Measurements from ENCODE around the gene GLCE.
"Not testable (repeated sequence)": the region's sequence is repeated elsewhere in the genome, so short reads cannot be mapped to it uniquely, and the experiment has no call there.

GLCE gene

GRCh38 chr15:69299943-69300588 is 139.6 kb downstream of the GLCE start:
- H3K4me1 ChIP-seq (ENCODE audit: control insufficient read depth, insufficient read depth, low read length), result peaks cover 16% of the 10 kb centered on the region
- no peak overlapping the region for H3K9ac ChIP-seq (ENCODE audit: low read length)
- H3K9me3 ChIP-seq (ENCODE audit: control insufficient read depth, insufficient read depth, low read depth, low read length), result no peaks in the 10 kb centered on the region
- peak overlapping the region; percentile 73 for H3K4me3 ChIP-seq (ENCODE audit: low read depth, low read length)
- peaks cover 60% of the 10 kb centered on the region for H3K27me3 ChIP-seq (ENCODE audit: control insufficient read depth, insufficient read depth, low read length)
- H3K36me3 ChIP-seq (ENCODE audit: control insufficient read depth, insufficient read depth, low read length), result no peaks in the 10 kb centered on the region
- no peak overlapping the region for H3K27ac ChIP-seq (ENCODE audit: low read depth, low read length)

GRCh38 chr15:69301101-69301500 is 140.7 kb downstream of the GLCE start:
- H3K27me3 ChIP-seq (ENCODE audit: control insufficient read depth, insufficient read depth, low read length), result peaks cover 50% of the 10 kb centered on the region
- not testable (repeated sequence) for H3K9me3 ChIP-seq (ENCODE audit: control insufficient read depth, insufficient read depth, low read depth, low read length); H3K4me3 ChIP-seq (ENCODE audit: low read depth, low read length); H3K36me3 ChIP-seq (ENCODE audit: control insufficient read depth, insufficient read depth, low read length); H3K27ac ChIP-seq (ENCODE audit: low read depth, low read length); H3K9ac ChIP-seq (ENCODE audit: low read length)
- H3K4me1 ChIP-seq (ENCODE audit: control insufficient read depth, insufficient read depth, low read length), result peaks cover 23% of the 10 kb centered on the region

GRCh38 chr15:69302087-69302486 is 141.7 kb downstream of the GLCE start:
- H3K36me3 ChIP-seq (ENCODE audit: control insufficient read depth, insufficient read depth, low read length); H3K9me3 ChIP-seq (ENCODE audit: control insufficient read depth, insufficient read depth, low read depth, low read length); H3K9ac ChIP-seq (ENCODE audit: low read length); H3K27ac ChIP-seq (ENCODE audit: low read depth, low read length); H3K4me3 ChIP-seq (ENCODE audit: low read depth, low read length): not testable (repeated sequence)
- Histone ChIP-seq H3K4me1 (ENCODE audit: control insufficient read depth, insufficient read depth, low read length) (peaks cover 23% of the 10 kb centered on the region), H3K27me3 (ENCODE audit: control insufficient read depth, insufficient read depth, low read length) (peaks cover 42% of the 10 kb centered on the region)

- Histone ChIP-seq H3K4me1 (ENCODE audit: control insufficient read depth, insufficient read depth, low read length) (peaks cover 23% of the 10 kb centered on the region), H3K9me3 (ENCODE audit: control insufficient read depth, insufficient read depth, low read depth, low read length) (no peaks in the 10 kb centered on the region), H3K36me3 (ENCODE audit: control insufficient read depth, insufficient read depth, low read length) (no peaks in the 10 kb centered on the region), H3K4me3 (ENCODE audit: low read depth, low read length) (no peak overlapping the region), H3K27ac (ENCODE audit: low read depth, low read length) (no peak overlapping the region), H3K27me3 (ENCODE audit: control insufficient read depth, insufficient read depth, low read length) (peaks cover 33% of the 10 kb centered on the region), H3K9ac (ENCODE audit: low read length) (no peak overlapping the region)
Measured at GRCh38 chr15:69302929-69303328, 142.5 kb downstream of the GLCE start.

DNA sequence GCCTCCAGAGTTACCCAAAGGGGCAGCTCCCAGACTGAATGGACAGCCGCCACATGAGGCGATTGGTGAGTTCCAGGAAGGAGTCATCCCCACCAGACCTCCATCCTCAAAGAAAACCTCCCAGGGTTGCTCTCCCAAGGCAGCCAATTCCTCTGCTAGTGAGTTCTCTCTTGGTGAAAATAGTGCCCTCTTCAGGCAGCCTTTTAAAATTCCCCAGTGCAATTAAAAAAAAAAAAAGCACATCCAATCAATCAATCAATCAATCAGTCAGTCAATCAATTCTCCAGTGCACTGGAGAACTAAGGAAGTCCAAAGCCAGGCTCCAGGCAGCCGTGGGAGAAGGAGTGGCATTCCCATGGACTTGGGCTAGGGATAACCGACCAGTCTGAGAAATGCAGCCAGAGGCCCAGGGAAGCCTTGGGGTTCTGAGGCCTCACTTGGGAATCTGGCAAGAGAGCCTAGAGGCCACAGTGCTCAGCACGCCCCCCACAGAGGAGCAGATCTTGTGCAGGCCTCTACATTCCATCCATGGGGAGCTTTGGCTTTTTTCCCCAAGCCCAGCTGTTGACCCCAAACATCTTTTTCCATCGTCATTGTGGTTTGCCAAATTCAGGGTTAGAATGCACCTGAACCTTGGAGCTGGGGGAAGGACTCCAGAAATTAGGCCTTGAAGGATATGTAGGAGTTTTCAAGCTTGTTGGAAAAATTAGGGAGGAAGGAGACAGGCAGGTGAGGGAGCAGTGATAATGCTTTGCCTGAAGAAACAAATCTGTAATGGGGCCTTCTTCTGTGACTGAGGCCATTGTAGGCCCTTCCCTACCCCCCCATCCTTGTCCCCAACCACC is 143.1 kb downstream of the GLCE start:
- no peak overlapping the region for H3K9ac ChIP-seq (ENCODE audit: low read length)
- H3K4me3 ChIP-seq (ENCODE audit: low read depth, low read length), result no peak overlapping the region
- H3K27ac ChIP-seq (ENCODE audit: low read depth, low read length), result no peak overlapping the region
- no peaks in the 10 kb centered on the region for H3K9me3 ChIP-seq (ENCODE audit: control insufficient read depth, insufficient read depth, low read depth, low read length)
- H3K4me1 ChIP-seq (ENCODE audit: control insufficient read depth, insufficient read depth, low read length), result peaks cover 18% of the 10 kb centered on the region
- H3K27me3 ChIP-seq (ENCODE audit: control insufficient read depth, insufficient read depth, low read length), result peaks cover 27% of the 10 kb centered on the region
- no peaks in the 10 kb centered on the region for H3K36me3 ChIP-seq (ENCODE audit: control insufficient read depth, insufficient read depth, low read length)

DNA sequence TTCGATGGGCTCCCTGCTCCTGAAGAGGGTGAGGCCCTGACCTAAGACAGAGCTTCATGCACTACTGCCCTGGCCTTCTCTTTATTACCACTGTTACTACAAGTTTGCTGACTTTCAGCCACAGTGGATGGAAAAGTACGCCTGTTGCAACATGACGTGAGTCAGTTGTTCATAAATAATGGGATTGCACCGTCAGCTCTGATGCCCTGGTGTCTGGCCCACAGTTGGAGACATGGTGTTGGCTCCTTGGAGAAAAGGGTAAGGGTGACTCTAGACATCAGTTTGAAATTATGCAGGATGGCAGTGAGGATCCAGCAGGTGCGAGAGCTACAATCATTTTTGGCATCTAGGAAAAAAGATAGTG is 143.7 kb downstream of the GLCE start:
- Histone ChIP-seq H3K36me3 (ENCODE audit: control insufficient read depth, insufficient read depth, low read length) (no peaks in the 10 kb centered on the region), H3K9me3 (ENCODE audit: control insufficient read depth, insufficient read depth, low read depth, low read length) (no peaks in the 10 kb centered on the region), H3K4me1 (ENCODE audit: control insufficient read depth, insufficient read depth, low read length) (peaks cover 18% of the 10 kb centered on the region), H3K9ac (ENCODE audit: low read length) (no peak overlapping the region), H3K4me3 (ENCODE audit: low read depth, low read length) (no peak overlapping the region), H3K27me3 (ENCODE audit: control insufficient read depth, insufficient read depth, low read length) (peaks cover 21% of the 10 kb centered on the region), H3K27ac (ENCODE audit: low read depth, low read length) (no peak overlapping the region)

DNA sequence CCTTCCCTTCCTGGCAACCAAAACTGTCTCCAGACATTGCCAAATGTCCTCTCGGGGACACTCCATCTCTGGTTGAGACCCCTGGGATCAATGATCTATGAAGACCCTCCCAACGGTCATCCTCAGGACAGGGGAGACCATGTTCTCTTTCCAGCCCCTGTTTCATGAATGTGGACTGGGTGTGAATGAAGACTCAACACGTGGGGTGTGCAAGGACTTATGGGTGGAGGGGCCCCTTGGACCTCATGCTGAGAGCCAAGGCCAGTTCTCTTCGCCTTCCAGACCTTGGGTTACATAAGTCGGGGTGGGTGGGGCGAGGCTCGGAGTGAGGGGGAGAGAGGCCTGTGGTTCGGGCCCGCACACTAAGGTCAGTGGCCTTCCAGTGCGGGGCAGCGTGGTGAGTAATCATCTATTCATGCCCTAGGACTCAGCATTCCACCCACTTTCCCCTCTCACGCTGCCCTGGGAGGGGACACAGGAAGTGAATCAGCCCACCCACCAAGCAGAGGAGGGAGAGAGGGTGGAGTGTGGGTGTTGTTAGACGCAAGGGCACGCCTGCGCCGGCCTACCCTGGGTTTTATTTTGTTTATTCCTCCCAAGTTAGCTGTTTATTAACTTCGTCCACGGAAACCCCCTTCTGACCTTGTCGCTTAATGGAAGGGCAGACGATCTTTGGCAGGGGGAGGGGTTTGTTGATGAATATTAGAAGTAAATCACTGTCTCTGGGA is 144.9 kb downstream of the GLCE start:
- Histone ChIP-seq H3K27ac (ENCODE audit: low read depth, low read length) (no peak overlapping the region; the same call in 1 of the 2 replicates), H3K9ac (ENCODE audit: low read length) (peak overlapping the region; percentile 15), H3K36me3 (ENCODE audit: control insufficient read depth, insufficient read depth, low read length) (no peaks in the 10 kb centered on the region), H3K9me3 (ENCODE audit: control insufficient read depth, insufficient read depth, low read depth, low read length) (no peaks in the 10 kb centered on the region), H3K4me3 (ENCODE audit: low read depth, low read length) (no peak overlapping the region), H3K27me3 (ENCODE audit: control insufficient read depth, insufficient read depth, low read length) (peaks cover 9% of the 10 kb centered on the region), H3K4me1 (ENCODE audit: control insufficient read depth, insufficient read depth, low read length) (peaks cover 7% of the 10 kb centered on the region)

- H3K9ac ChIP-seq (ENCODE audit: low read length), result peak overlapping the region; percentile 15
- H3K4me3 ChIP-seq (ENCODE audit: low read depth, low read length), result no peak overlapping the region
- peaks cover 6% of the 10 kb centered on the region for H3K27me3 ChIP-seq (ENCODE audit: control insufficient read depth, insufficient read depth, low read length)
- peaks cover 7% of the 10 kb centered on the region; the same call in 1 of the 2 replicates for H3K4me1 ChIP-seq (ENCODE audit: control insufficient read depth, insufficient read depth, low read length)
- no peaks in the 10 kb centered on the region for H3K36me3 ChIP-seq (ENCODE audit: control insufficient read depth, insufficient read depth, low read length)
- no peaks in the 10 kb centered on the region for H3K9me3 ChIP-seq (ENCODE audit: control insufficient read depth, insufficient read depth, low read depth, low read length)
- H3K27ac ChIP-seq (ENCODE audit: low read depth, low read length), result no peak overlapping the region; the same call in 1 of the 2 replicates
Measured at GRCh38 chr15:69305933-69306568, 145.6 kb downstream of the GLCE start.

DNA sequence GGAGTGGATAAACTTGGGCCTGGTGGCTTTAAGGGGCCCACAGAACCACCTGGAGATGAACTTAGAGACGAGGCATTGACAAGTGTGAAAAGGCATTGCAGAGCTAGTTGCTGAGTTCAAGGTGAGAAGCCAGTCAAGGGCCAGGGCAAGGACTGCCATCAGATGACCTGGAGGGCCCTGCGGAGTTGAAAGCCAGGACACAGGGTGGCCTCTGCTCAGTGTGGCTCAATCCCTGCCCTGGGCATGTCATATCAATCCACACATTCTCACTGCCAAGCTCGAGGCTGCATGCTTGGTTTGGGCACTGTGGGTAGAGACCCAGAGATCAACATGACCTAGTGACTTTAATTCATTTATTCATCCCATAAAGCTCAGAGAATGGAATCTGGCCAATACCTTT is 147.5 kb downstream of the GLCE start:
- Histone ChIP-seq H3K4me1 (ENCODE audit: control insufficient read depth, insufficient read depth, low read length) (peaks cover 7% of the 10 kb centered on the region; the same call in 1 of the 2 replicates), H3K27ac (ENCODE audit: low read depth, low read length) (no peak overlapping the region)

GRCh38 chr15:69308949-69309348 is 148.5 kb downstream of the GLCE start:
- Histone ChIP-seq H3K4me3 (ENCODE audit: low read depth, low read length) (no peak overlapping the region), H3K27ac (ENCODE audit: low read depth, low read length) (no peak overlapping the region), H3K27me3 (ENCODE audit: control insufficient read depth, insufficient read depth, low read length) (no peaks in the 10 kb centered on the region), H3K4me1 (ENCODE audit: control insufficient read depth, insufficient read depth, low read length) (peaks cover 7% of the 10 kb centered on the region; the same call in 1 of the 2 replicates), H3K36me3 (ENCODE audit: control insufficient read depth, insufficient read depth, low read length) (no peaks in the 10 kb centered on the region), H3K9me3 (ENCODE audit: control insufficient read depth, insufficient read depth, low read depth, low read length) (no peaks in the 10 kb centered on the region), H3K9ac (ENCODE audit: low read length) (no peak overlapping the region)

More for the DNA sequence above, 147.5 kb downstream of the GLCE start:
- Histone ChIP-seq H3K27me3 (ENCODE audit: control insufficient read depth, insufficient read depth, low read length) (no peaks in the 10 kb centered on the region), H3K4me3 (ENCODE audit: low read depth, low read length) (no peak overlapping the region), H3K9ac (ENCODE audit: low read length) (no peak overlapping the region), H3K36me3 (ENCODE audit: control insufficient read depth, insufficient read depth, low read length) (no peaks in the 10 kb centered on the region), H3K9me3 (ENCODE audit: control insufficient read depth, insufficient read depth, low read depth, low read length) (no peaks in the 10 kb centered on the region)
